C4-2B (cell line): ENCODE measurements around the gene TRIM67.
"Not testable (repeated sequence)": the region's sequence is repeated elsewhere in the genome, so short reads cannot be mapped to it uniquely, and the experiment has no call there.

Source experiments
- H3K27ac ChIP-seq: fragments of 450-650 bp; 2 replicates; pipeline ENCODE4 v1.5.1; 2017
- CTCF ChIP-seq: fragments of 450-650 bp; conservative IDR thresholded peaks from 2 replicates; pipeline ENCODE4 v1.5.1; 2017; ENCODE audit warnings: mild to moderate bottlenecking
- ZFX ChIP-seq: fragments of 450-650 bp; IDR thresholded peaks from 2 replicates; pipeline ENCODE4 v1.6.1; 2017

The TRIM67 gene

GRCh38 chr1:231147896-231148295, 14.0 kb upstream of the TRIM67 start:
- H3K27ac ChIP-seq = no peak overlapping the region
- TF ChIP-seq CTCF (no peak), ZFX (no peak)

- H3K27ac ChIP-seq = no peak overlapping the region
- no peak for TF ChIP-seq CTCF
- TF ChIP-seq ZFX = no peak
These were observed 10.0 kb upstream of the TRIM67 start for GRCh38 chr1:231151811-231152210.

GRCh38 chr1:231153726-231154125, 8.1 kb upstream of the TRIM67 start:
- no peak for TF ChIP-seq CTCF
- TF ChIP-seq ZFX = no peak
- no peak overlapping the region for H3K27ac ChIP-seq

GRCh38 chr1:231155808-231156207, 6.0 kb upstream of the TRIM67 start:
- H3K27ac ChIP-seq = no peak overlapping the region
- no peak for TF ChIP-seq ZFX
- no peak for TF ChIP-seq CTCF

- no peak for TF ChIP-seq ZFX
- TF ChIP-seq CTCF = no peak
These were observed 4.5 kb upstream of the TRIM67 start for GRCh38 chr1:231157311-231157710.

GRCh38 chr1:231158141-231158540, 3.7 kb upstream of the TRIM67 start:
- H3K27ac ChIP-seq = not testable (repeated sequence)

More at GRCh38 chr1:231157311-231157710, 4.5 kb upstream of the TRIM67 start:
- H3K27ac ChIP-seq = no peak overlapping the region

- no peak overlapping the region for H3K27ac ChIP-seq
- TF ChIP-seq CTCF (no peak), ZFX (no peak)
These were observed 2.5 kb upstream of the TRIM67 start for GRCh38 chr1:231159202-231159962.
